IMR-90 (cell line): ENCODE results near the gene CAMTA1. TPM values are rescaled to one million over a fixed set of nuclear protein-coding genes. Genes with fewer than 3 reads are reported as not detected.

ENCODE experiments used
- ATAC-seq: fragments of 200-7000 bp; cut with Tn5 transposase; 2 replicates; pipeline ENCODE4 v1.9.1; 2020; ENCODE audit warnings: low read depth, mild to moderate bottlenecking, moderate library complexity
- BruUV-seq: library from RNA; stranded (reverse); fragments of 400-500 nt; replicated peaks from 2 replicates; lab custom pipeline; 2021; lab: Mats Ljungman, UMichigan
- CTCF ChIA-PET: fragments of 300-600 bp; formaldehyde crosslinking; extraction: SDS; loops from one replicate; lab custom pipeline; 2021; ENCODE audit warnings: antibody characterized with exemption; lab: Yijun Ruan, JAX
- POLR2A ChIA-PET: fragments of 300-600 bp; sonication (Branson Sonifier 250); formaldehyde crosslinking; loops from one replicate; lab custom pipeline; 2022; ENCODE audit warnings: antibody characterized with exemption; ENCODE audit not compliant: unreplicated experiment; lab: Charles Lee
- DNase-seq: peaks from one replicate; pipeline ENCODE4 v3.0.0; 2013
- H2AFZ ChIP-seq: replicated peaks from 2 replicates; pipeline ENCODE3; 2013; ENCODE audit warnings: low read length, mild to moderate bottlenecking; ENCODE audit not compliant: poor library complexity
- H2AK5ac ChIP-seq: 2 replicates; pipeline ENCODE4 v1.6.1; 2013; ENCODE audit warnings: low read depth, low read length, inconsistent platforms
- H2AK9ac ChIP-seq: replicated peaks from 2 replicates; pipeline ENCODE3; 2013; ENCODE audit warnings: mild to moderate bottlenecking, low read depth, low read length, moderate library complexity; ENCODE audit not compliant: poor library complexity
- H2BK120ac ChIP-seq: 2 replicates; pipeline ENCODE4 v1.6.1; 2013; ENCODE audit warnings: low read depth, low read length, inconsistent platforms
- H2BK15ac ChIP-seq: 3 replicates; pipeline ENCODE4 v1.6.1; 2013; ENCODE audit warnings: low read depth, low read length, inconsistent platforms
- H2BK20ac ChIP-seq: 2 replicates; pipeline ENCODE4 v1.6.1; 2013; ENCODE audit warnings: low read depth, mild to moderate bottlenecking, inconsistent platforms, low read length, moderate library complexity
- H2BK5ac ChIP-seq: 2 replicates; pipeline ENCODE4 v1.6.1; 2013; ENCODE audit warnings: mild to moderate bottlenecking, low read depth, low read length, inconsistent platforms; ENCODE audit not compliant: poor library complexity, severe bottlenecking
- H3K14ac ChIP-seq: replicated peaks from 2 replicates; pipeline ENCODE4 v1.6.1; 2013; ENCODE audit warnings: low read depth, low read length, inconsistent platforms
- H3K18ac ChIP-seq: 2 replicates; pipeline ENCODE4 v1.6.1; 2013; ENCODE audit warnings: low read depth, low read length, control low read depth
- H3K23ac ChIP-seq: 2 replicates; pipeline ENCODE4 v1.6.1; 2013; ENCODE audit warnings: low read depth, low read length, inconsistent platforms
- H3K27ac ChIP-seq: 2 replicates; pipeline ENCODE4 v1.5.1; 2013; ENCODE audit warnings: mild to moderate bottlenecking, control low read depth, low read length; ENCODE audit not compliant: insufficient read depth
- H3K27me3 ChIP-seq: 2 replicates; pipeline ENCODE4 v1.6.1; 2013; ENCODE audit warnings: low read length; ENCODE audit not compliant: control insufficient read depth, insufficient read depth
- H3K36me3 ChIP-seq: 2 replicates; pipeline ENCODE4 v1.6.1; 2013; ENCODE audit warnings: low read length, mixed read lengths; ENCODE audit not compliant: control insufficient read depth, insufficient read depth
- H3K4ac ChIP-seq: 2 replicates; pipeline ENCODE4 v1.6.1; 2013; ENCODE audit warnings: low read depth, low read length, inconsistent platforms
- H3K4me1 ChIP-seq: 2 replicates; pipeline ENCODE4 v1.6.1; 2013; ENCODE audit warnings: low read length, mixed read lengths; ENCODE audit not compliant: control insufficient read depth, insufficient read depth
- H3K4me2 ChIP-seq: 2 replicates; pipeline ENCODE4 v1.6.1; 2013; ENCODE audit warnings: low read depth, mild to moderate bottlenecking, control low read depth, low read length, moderate library complexity
- H3K4me3 ChIP-seq: 2 replicates; pipeline ENCODE4 v1.5.1; 2013; ENCODE audit warnings: low read depth, mild to moderate bottlenecking, control low read depth, low read length, moderate library complexity; ENCODE audit not compliant: insufficient read depth
- H3K56ac ChIP-seq: 2 replicates; pipeline ENCODE4 v1.6.1; 2013; ENCODE audit warnings: low read length, inconsistent platforms; ENCODE audit not compliant: insufficient read depth; ENCODE audit errors: extremely low read depth
- H3K79me1 ChIP-seq, 2 experiments: 2 replicates each; pipeline ENCODE4 v1.6.1; 2013; ENCODE audit warnings: low read length in 2 of 2, inconsistent platforms in 1 of 2, low read depth in 1 of 2
- H3K9ac ChIP-seq: 2 replicates; pipeline ENCODE4 v1.6.1; 2013; ENCODE audit warnings: low read depth, low read length, control low read depth
- H3K9me1 ChIP-seq: 2 replicates; pipeline ENCODE4 v1.6.1; 2013; ENCODE audit warnings: low read length, inconsistent platforms; ENCODE audit not compliant: insufficient read depth
- H3K9me3 ChIP-seq: 2 replicates; pipeline ENCODE4 v1.6.1; 2013; ENCODE audit warnings: low read length; ENCODE audit not compliant: control insufficient read depth, insufficient read depth
- H4K20me1 ChIP-seq: 2 replicates; pipeline ENCODE4 v1.6.1; 2013; ENCODE audit warnings: low read length, inconsistent platforms; ENCODE audit not compliant: insufficient read depth
- H4K5ac ChIP-seq: 2 replicates; pipeline ENCODE4 v1.6.1; 2013; ENCODE audit warnings: mild to moderate bottlenecking, low read depth, low read length, control low read depth
- H4K8ac ChIP-seq, 2 experiments: 2 replicates each; pipeline ENCODE4 v1.6.1; 2013; ENCODE audit warnings: low read depth in 2 of 2, low read length in 2 of 2, control low read depth in 1 of 2, inconsistent platforms in 1 of 2
- H4K91ac ChIP-seq: 2 replicates; pipeline ENCODE4 v1.6.1; 2013; ENCODE audit warnings: low read depth, low read length, inconsistent platforms; ENCODE audit not compliant: insufficient read depth
- CEBPB ChIP-seq: IDR thresholded peaks from 2 replicates; pipeline ENCODE4 v1.6.1; 2012; ENCODE audit warnings: low read depth, low read length, improper control_type of control experiment
- CHD1 ChIP-seq: IDR thresholded peaks from 2 replicates; pipeline ENCODE4 v1.6.1; 2012; ENCODE audit warnings: low read depth, low read length, improper control_type of control experiment
- CTCF ChIP-seq: conservative IDR thresholded peaks from 2 replicates; pipeline ENCODE4 v1.5.1; 2012; ENCODE audit warnings: mild to moderate bottlenecking, low read depth, low read length, improper control_type of control experiment
- FOS ChIP-seq: fragments of 150-350 bp; IDR thresholded peaks from 2 replicates; pipeline ENCODE4 v1.6.1; 2016; ENCODE audit warnings: low read depth, low read length
- MAFK ChIP-seq: IDR thresholded peaks from 2 replicates; pipeline ENCODE4 v1.6.1; 2012; ENCODE audit warnings: low read depth, low read length, improper control_type of control experiment
- MXI1 ChIP-seq: IDR thresholded peaks from 2 replicates; pipeline ENCODE4 v1.6.1; 2012; ENCODE audit warnings: low read depth, mild to moderate bottlenecking, low read length, moderate library complexity, borderline replicate concordance
- NFE2L2 ChIP-seq: fragments of 150-350 bp; IDR thresholded peaks from 2 replicates; pipeline ENCODE4 v1.6.1; 2016; ENCODE audit warnings: low read depth, mild to moderate bottlenecking, low read length
- RCOR1 ChIP-seq: IDR thresholded peaks from 2 replicates; pipeline ENCODE4 v1.6.1; 2012; ENCODE audit warnings: mild to moderate bottlenecking, low read length, improper control_type of control experiment; ENCODE audit not compliant: insufficient replicate concordance
- RFX5 ChIP-seq: IDR thresholded peaks from 2 replicates; pipeline ENCODE4 v1.8.0; 2012; ENCODE audit warnings: low read depth, mild to moderate bottlenecking, low read length, moderate library complexity
- USF2 ChIP-seq: fragments of 150-350 bp; IDR thresholded peaks from 2 replicates; pipeline ENCODE4 v1.6.1; 2017; ENCODE audit warnings: mild to moderate bottlenecking, antibody characterized with exemption, low read length, low read depth
- WGBS, 2 experiments: methylation state at CpG; one replicate each; pipeline versions ENCODE4 v1.1.5 to v1.1.7; 2013; ENCODE audit warnings: missing lambda C conversion rate in 2 of 2; ENCODE audit not compliant: insufficient read length in 1 of 2; ENCODE audit errors: extremely low coverage in 2 of 2; 5-methylcytosine and 5-hydroxymethylcytosine counted together
- dilution Hi-C: fragments of 300-500 bp; cut with HindIII; formaldehyde crosslinking; loops from one replicate; pipeline ENCODE4 v1.14.3; 2018; ENCODE audit warnings: low sequenced_read_pairs; ENCODE audit not compliant: unreplicated experiment
- in situ Hi-C: fragments of 300-500 bp; cut with MboI; formaldehyde crosslinking; loops from 3 replicates; pipeline ENCODE4 v1.14.3; 2019; ENCODE audit warnings: low sequenced_read_pairs, inconsistent platforms, mixed read lengths
- intact Hi-C: fragments of 100-400 bp; cut with micrococcal nuclease; formaldehyde crosslinking; loops from 2 replicates; pipeline ENCODE4 v1.10.0; 2022
- polyA plus RNA-seq, 3 experiments: library from polyadenylated mRNA; depleted of rRNA; stranded (reverse); fragments of >200 nt; gene quantifications; 2 replicates each; pipeline ENCODE4 v1.2.3, GENCODE V29; 2012; ENCODE audit warnings: low replicate concordance in 1 of 3
- total RNA-seq: library from RNA; depleted of rRNA; stranded (reverse); fragments of >200 nt; gene quantifications from 2 replicates; pipeline ENCODE4 v1.2.3, GENCODE V29; 2012

The CAMTA1 gene
- total and polyA plus RNA-seq, 2 of the 4 experiments (the other 2 are of a cell fraction): 35.5 to 74.3 TPM

GRCh38 chr1:7809742-7810141, 1024.5 kb downstream of the CAMTA1 start:
- no peak overlapping the region for H3K4ac ChIP-seq
- no peak overlapping the region for H2AK5ac ChIP-seq
- H3K4me2 ChIP-seq: no peak overlapping the region
- ChIA-PET POLR2A (no interaction called here), CTCF (interaction anchor here (0.7 to 1.5 kb wide), 3 partner anchors 21 to 133 kb away, joined by 3 to 4 read pairs (median 3); no protein-coding TSS in a partner anchor)
- H3K27ac ChIP-seq: no peak overlapping the region
- H2BK5ac ChIP-seq: no peak overlapping the region
- H4K91ac ChIP-seq: no peak overlapping the region
- H3K36me3 ChIP-seq: peaks cover 15% of the 10 kb centered on the region
- H2BK120ac ChIP-seq: no peak overlapping the region
- H3K79me1 ChIP-seq: no peaks in the 10 kb centered on the region
- dilution Hi-C loops (no loop called here), in situ Hi-C loops (no loop called here), intact Hi-C loops (loop anchor here (2.0 kb wide), 1 partner anchor 93 kb away; no protein-coding TSS in a partner anchor)
- no peak overlapping the region for H2BK20ac ChIP-seq
- H3K23ac ChIP-seq: no peak overlapping the region
- ATAC-seq (no peak), DNase-seq (no peak)
- H3K18ac ChIP-seq: no peak overlapping the region
- H2AK9ac ChIP-seq: no peak overlapping the region
- H3K9me1 ChIP-seq: no peaks in the 10 kb centered on the region
- no peak overlapping the region for H3K9ac ChIP-seq
- peaks cover 9% of the 10 kb centered on the region for H3K9me3 ChIP-seq
- TF ChIP-seq MAFK: no peak
- no peak for TF ChIP-seq NFE2L2
- no peak for TF ChIP-seq CHD1
- TF ChIP-seq USF2: no peak
- TF ChIP-seq FOS: no peak
- TF ChIP-seq MXI1: no peak
- TF ChIP-seq CTCF: no peak
- TF ChIP-seq RCOR1: no peak
- TF ChIP-seq CEBPB: no peak
- TF ChIP-seq RFX5: no peak
- H4K20me1 ChIP-seq: no peaks in the 10 kb centered on the region
- H2BK15ac ChIP-seq: no peak overlapping the region
- no peak overlapping the region for H4K5ac ChIP-seq
- no peak overlapping the region for H4K8ac ChIP-seq
- peaks cover 2% of the 10 kb centered on the region; the same call in 1 of the 2 replicates for H3K4me1 ChIP-seq
- 100% methylated on average over 5 of the region's 13 CpGs; no CpG with 5 or more reads in 1 of the 2 experiments for WGBS, 2 experiments
- BruUV-seq: no TSS peak
- H2AFZ ChIP-seq: no peak overlapping the region
- H3K56ac ChIP-seq: no peak overlapping the region
- no peak overlapping the region for H3K14ac ChIP-seq
- no peaks in the 10 kb centered on the region for H3K27me3 ChIP-seq
- H3K4me3 ChIP-seq: no peak overlapping the region
